HCT116 (cell line): ENCODE measurements around the gene RAB4B. TPM values are rescaled to one million over a fixed set of nuclear protein-coding genes. Genes with fewer than 3 reads are reported as not detected.
A peak's percentile ranks its signal among the peaks of the same experiment; 100 is the strongest.

ENCODE experiments used
- ATAC-seq: fragments of 200-7000 bp; cut with Tn5 transposase; 2 replicates; pipeline ENCODE4 v1.9.1; 2020; ENCODE audit warnings: mild to moderate bottlenecking, moderate library complexity
- BruUV-seq: library from RNA; stranded (reverse); fragments of 400-500 nt; replicated peaks from 2 replicates; lab custom pipeline; 2021; lab: Mats Ljungman, UMichigan
- CTCF ChIA-PET: fragments of 300-600 bp; sonication (Branson Sonifier 250); formaldehyde crosslinking; loops from one replicate; lab custom pipeline; 2021; ENCODE audit warnings: antibody characterized with exemption; lab: Charles Lee
- POLR2A ChIA-PET: fragments of 300-600, 350-600 bp; sonication (Branson Sonifier 250); formaldehyde crosslinking; loops from one replicate; lab custom pipeline; 2021; ENCODE audit warnings: antibody characterized with exemption; lab: Charles Lee
- RAD21 ChIA-PET, 2 experiments: fragments of 300-600 bp; sonication (Branson Sonifier 250); formaldehyde crosslinking; loops; one replicate each; lab custom pipeline; 2023; ENCODE audit warnings: low total read pairs in 2 of 2; ENCODE audit not compliant: uncharacterized antibody in 2 of 2, unreplicated experiment in 2 of 2, low non-redundant PET in 1 of 2; lab: Charles Lee
- DNase-seq: peaks from one replicate; pipeline ENCODE4 v3.0.0-alpha.2; 2010; ENCODE audit warnings: low read depth, low spot score
- H2AFZ ChIP-seq: fragments of 200-600 bp; shearing (Covaris generic), sonication (generic); 2 replicates; pipeline ENCODE4 v1.6.1; 2017; ENCODE audit warnings: low read depth, mixed run types, mixed read lengths, antibody characterized with exemption, low read length; ENCODE audit not compliant: poor library complexity, severe bottlenecking
- H3K27ac ChIP-seq: 2 replicates; pipeline ENCODE4 v1.5.1; 2012; ENCODE audit warnings: low read depth, low read length
- H3K27me3 ChIP-seq: fragments of 200-600 bp; sonication (generic); 2 replicates; pipeline ENCODE4 v1.6.1; 2016; ENCODE audit warnings: mixed run types, low read length, mixed read lengths; ENCODE audit not compliant: insufficient read depth
- H3K36me3 ChIP-seq, 2 experiments: fragments of 200-500 bp in 1 of 2; fragments of 200-600 bp in 1 of 2; sonication (Bioruptor generic) in 1 of 2; sonication (generic) in 1 of 2; 2 replicates each; pipeline versions ENCODE4 v1.5.1 to v1.6.1; 2014 to 2016; ENCODE audit warnings: low read length in 2 of 2, inconsistent platforms in 1 of 2, mixed read lengths in 1 of 2, mixed run types in 1 of 2; ENCODE audit not compliant: insufficient read depth in 2 of 2, control insufficient read depth in 1 of 2
- H3K4me1 ChIP-seq, 2 experiments: fragments of 200-600 bp in 1 of 2; sonication (generic) in 1 of 2; 2 replicates each; pipeline versions ENCODE4 v1.5.1 to v1.6.1; 2012 to 2017; ENCODE audit warnings: low read length in 2 of 2, inconsistent platforms in 1 of 2, mild to moderate bottlenecking in 1 of 2, mixed read lengths in 1 of 2, mixed run types in 1 of 2, moderate library complexity in 1 of 2; ENCODE audit not compliant: insufficient read depth in 2 of 2, control insufficient read depth in 1 of 2
- H3K4me2 ChIP-seq: fragments of 200-600 bp; sonication (generic); 2 replicates; pipeline ENCODE4 v1.6.1; 2017; ENCODE audit warnings: mixed run types, low read length, mixed read lengths
- H3K4me3 ChIP-seq, 2 experiments: fragments of 200-600 bp in 1 of 2; sonication (generic) in 1 of 2; replicated peaks in 1 of 2; 2 replicates each; pipeline ENCODE4 v1.5.1; 2011 to 2016; ENCODE audit warnings: low read length in 2 of 2, control low read depth in 1 of 2, low read depth in 1 of 2, mild to moderate bottlenecking in 1 of 2, mixed read lengths in 1 of 2, mixed run types in 1 of 2
- H3K79me2 ChIP-seq: fragments of 200-600 bp; sonication (generic); 2 replicates; pipeline ENCODE4 v1.6.1; 2017; ENCODE audit warnings: mild to moderate bottlenecking, mixed run types, low read length, moderate library complexity, mixed read lengths; ENCODE audit not compliant: insufficient read depth
- H3K9ac ChIP-seq: fragments of 200-600 bp; sonication (generic); 2 replicates; pipeline ENCODE4 v1.6.1; 2016; ENCODE audit warnings: low read length, mixed read lengths
- H3K9me2 ChIP-seq: fragments of 200-600 bp; sonication (generic), shearing (Covaris generic); 2 replicates; pipeline ENCODE4 v1.6.1; 2017; ENCODE audit warnings: mixed run types, mild to moderate bottlenecking, moderate library complexity; ENCODE audit not compliant: insufficient read depth
- H3K9me3 ChIP-seq, 2 experiments: fragments of 200-500 bp in 1 of 2; fragments of 200-600 bp in 1 of 2; sonication (Bioruptor generic) in 1 of 2; sonication (generic) in 1 of 2; 2 replicates each; pipeline ENCODE4 v1.6.1; 2014 to 2017; ENCODE audit warnings: low read length in 2 of 2, mixed read lengths in 2 of 2, inconsistent platforms in 1 of 2, low read depth in 1 of 2, mild to moderate bottlenecking in 1 of 2, mixed run types in 1 of 2, moderate library complexity in 1 of 2; ENCODE audit not compliant: control insufficient read depth in 1 of 2, insufficient read depth in 1 of 2
- H4K20me1 ChIP-seq: fragments of 200-600 bp; sonication (generic), shearing (Covaris generic); 2 replicates; pipeline ENCODE4 v1.6.1; 2017; ENCODE audit warnings: mixed run types, mild to moderate bottlenecking, moderate library complexity; ENCODE audit not compliant: insufficient read depth
- ATF3 ChIP-seq: IDR thresholded peaks from 2 replicates; pipeline ENCODE4 v1.6.1; 2012
- CBX3 ChIP-seq: IDR thresholded peaks from 2 replicates; pipeline ENCODE4 v1.6.1; 2012; ENCODE audit warnings: low read depth
- EGR1 ChIP-seq: IDR thresholded peaks from 2 replicates; pipeline ENCODE4 v1.6.1; 2012; ENCODE audit warnings: low read depth
- EZH2phosphoT487 ChIP-seq: fragments of 200-600 bp; IDR thresholded peaks from 2 replicates; pipeline ENCODE4 v1.6.1; 2018; ENCODE audit warnings: antibody characterized with exemption, borderline replicate concordance
- FOSL1 ChIP-seq: IDR thresholded peaks from 2 replicates; pipeline ENCODE4 v1.6.1; 2012; ENCODE audit warnings: low read depth
- POLR2A ChIP-seq: IDR thresholded peaks from 2 replicates; pipeline ENCODE4 v1.7.0; 2011; ENCODE audit warnings: borderline replicate concordance; ENCODE audit not compliant: insufficient read depth, insufficient read length; ENCODE audit errors: extremely low read depth
- YY1 ChIP-seq: IDR thresholded peaks from 2 replicates; pipeline ENCODE4 v1.6.1; 2011; ENCODE audit warnings: low read length, low read depth, moderate library complexity, mild to moderate bottlenecking; ENCODE audit not compliant: insufficient replicate concordance; ENCODE audit errors: extremely low read depth
- ZBTB33 ChIP-seq: IDR thresholded peaks from 2 replicates; pipeline ENCODE4 v1.6.1; 2011; ENCODE audit warnings: mild to moderate bottlenecking, low read length, moderate library complexity; ENCODE audit not compliant: insufficient replicate concordance; ENCODE audit errors: extremely low read depth
- ZFX ChIP-seq: fragments of 450-650 bp; IDR thresholded peaks from 2 replicates; pipeline ENCODE4 v1.6.1; 2017
- ZNF274 ChIP-seq: fragments of 200-500 bp; sonication (Bioruptor generic); IDR thresholded peaks from 2 replicates; pipeline ENCODE4 v1.6.1; 2014; ENCODE audit warnings: mild to moderate bottlenecking, low read depth, low read length, inconsistent platforms
- intact Hi-C: fragments of 100-400 bp; cut with micrococcal nuclease; formaldehyde crosslinking; loops from 2 replicates; pipeline ENCODE4 v1.10.0; 2022
- total RNA-seq: library from RNA; stranded (reverse); gene quantifications from one replicate; pipeline ENCODE4 v1.2.1, GENCODE V29; 2021; ENCODE audit not compliant: unreplicated experiment
- TF ChIP-seq, protein P1 (sequence below): IDR thresholded peaks from 2 replicates; pipeline ENCODE4 v1.6.1; 2012; ENCODE audit warnings: low read depth
- TF ChIP-seq, protein P2 (sequence below), 3 experiments: fragments of 200-600 bp in 1 of 3; sonication (generic) in 1 of 3; IDR thresholded peaks in 2 of 3; conservative IDR thresholded peaks in 1 of 3; 2 replicates each; pipeline ENCODE4 v1.5.1; 2012 to 2017; ENCODE audit warnings: low read depth in 2 of 3, low read length in 2 of 3, antibody characterized with exemption in 1 of 3, borderline replicate concordance in 1 of 3, control low read depth in 1 of 3, mild to moderate bottlenecking in 1 of 3, mixed read lengths in 1 of 3, mixed run types in 1 of 3, moderate library complexity in 1 of 3; ENCODE audit not compliant: insufficient read depth in 1 of 3

The RAB4B gene
- total RNA-seq, 1 experiment from 2014 or later = 18.7 TPM

GRCh38 chr19:40802300-40803169, 24.5 kb downstream of the RAB4B start:
- peaks cover 82% of the 10 kb centered on the region for H3K79me2 ChIP-seq
- BruUV-seq = no TSS peak
- 0 out of 2 replicates have a peak overlapping the region, but pooled peaks have one; percentile 7 for H3K4me2 ChIP-seq

More at GRCh38 chr19:40802300-40803169, 24.5 kb downstream of the RAB4B start:
- POLR2A ChIA-PET = no interaction called here
- TF ChIP-seq EZH2phosphoT487 (no peak), POLR2A (no peak), FOSL1 (no peak), YY1 (no peak), ZFX (no peak), ZBTB33 (no peak), CBX3 (no peak), EGR1 (no peak), ZNF274 (no peak), ATF3 (no peak)
- TF ChIP-seq, protein P1, sequence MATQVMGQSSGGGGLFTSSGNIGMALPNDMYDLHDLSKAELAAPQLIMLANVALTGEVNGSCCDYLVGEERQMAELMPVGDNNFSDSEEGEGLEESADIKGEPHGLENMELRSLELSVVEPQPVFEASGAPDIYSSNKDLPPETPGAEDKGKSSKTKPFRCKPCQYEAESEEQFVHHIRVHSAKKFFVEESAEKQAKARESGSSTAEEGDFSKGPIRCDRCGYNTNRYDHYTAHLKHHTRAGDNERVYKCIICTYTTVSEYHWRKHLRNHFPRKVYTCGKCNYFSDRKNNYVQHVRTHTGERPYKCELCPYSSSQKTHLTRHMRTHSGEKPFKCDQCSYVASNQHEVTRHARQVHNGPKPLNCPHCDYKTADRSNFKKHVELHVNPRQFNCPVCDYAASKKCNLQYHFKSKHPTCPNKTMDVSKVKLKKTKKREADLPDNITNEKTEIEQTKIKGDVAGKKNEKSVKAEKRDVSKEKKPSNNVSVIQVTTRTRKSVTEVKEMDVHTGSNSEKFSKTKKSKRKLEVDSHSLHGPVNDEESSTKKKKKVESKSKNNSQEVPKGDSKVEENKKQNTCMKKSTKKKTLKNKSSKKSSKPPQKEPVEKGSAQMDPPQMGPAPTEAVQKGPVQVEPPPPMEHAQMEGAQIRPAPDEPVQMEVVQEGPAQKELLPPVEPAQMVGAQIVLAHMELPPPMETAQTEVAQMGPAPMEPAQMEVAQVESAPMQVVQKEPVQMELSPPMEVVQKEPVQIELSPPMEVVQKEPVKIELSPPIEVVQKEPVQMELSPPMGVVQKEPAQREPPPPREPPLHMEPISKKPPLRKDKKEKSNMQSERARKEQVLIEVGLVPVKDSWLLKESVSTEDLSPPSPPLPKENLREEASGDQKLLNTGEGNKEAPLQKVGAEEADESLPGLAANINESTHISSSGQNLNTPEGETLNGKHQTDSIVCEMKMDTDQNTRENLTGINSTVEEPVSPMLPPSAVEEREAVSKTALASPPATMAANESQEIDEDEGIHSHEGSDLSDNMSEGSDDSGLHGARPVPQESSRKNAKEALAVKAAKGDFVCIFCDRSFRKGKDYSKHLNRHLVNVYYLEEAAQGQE = no peak
- TF ChIP-seq, protein P2, sequence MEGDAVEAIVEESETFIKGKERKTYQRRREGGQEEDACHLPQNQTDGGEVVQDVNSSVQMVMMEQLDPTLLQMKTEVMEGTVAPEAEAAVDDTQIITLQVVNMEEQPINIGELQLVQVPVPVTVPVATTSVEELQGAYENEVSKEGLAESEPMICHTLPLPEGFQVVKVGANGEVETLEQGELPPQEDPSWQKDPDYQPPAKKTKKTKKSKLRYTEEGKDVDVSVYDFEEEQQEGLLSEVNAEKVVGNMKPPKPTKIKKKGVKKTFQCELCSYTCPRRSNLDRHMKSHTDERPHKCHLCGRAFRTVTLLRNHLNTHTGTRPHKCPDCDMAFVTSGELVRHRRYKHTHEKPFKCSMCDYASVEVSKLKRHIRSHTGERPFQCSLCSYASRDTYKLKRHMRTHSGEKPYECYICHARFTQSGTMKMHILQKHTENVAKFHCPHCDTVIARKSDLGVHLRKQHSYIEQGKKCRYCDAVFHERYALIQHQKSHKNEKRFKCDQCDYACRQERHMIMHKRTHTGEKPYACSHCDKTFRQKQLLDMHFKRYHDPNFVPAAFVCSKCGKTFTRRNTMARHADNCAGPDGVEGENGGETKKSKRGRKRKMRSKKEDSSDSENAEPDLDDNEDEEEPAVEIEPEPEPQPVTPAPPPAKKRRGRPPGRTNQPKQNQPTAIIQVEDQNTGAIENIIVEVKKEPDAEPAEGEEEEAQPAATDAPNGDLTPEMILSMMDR (IDR thresholded peaks at IDR 0.05 in 2 of 3, conservative IDR thresholded peaks at IDR 0.05 in 1 of 3; ENCODE audit: borderline replicate concordance in 1 of 3, insufficient read depth in 1 of 3, low read depth in 2 of 3, low read length in 2 of 3) = no peak
- no peaks in the 10 kb centered on the region for H3K9me2 ChIP-seq
- peaks cover 4% of the 10 kb centered on the region; the same call in 1 of the 2 replicates for H4K20me1 ChIP-seq
- intact Hi-C loops = no loop called here
- H3K4me1 ChIP-seq = peaks cover 16 to 67% of the 10 kb centered on the region in 2 experiments
- RAD21 ChIA-PET = no interaction called here
- 0 out of 2 replicates have a peak overlapping the region, but pooled peaks have one; percentile 6 for H3K9ac ChIP-seq
- H3K4me3 ChIP-seq = no peak overlapping the region
- no peak overlapping the region; the same call in 1 of the 2 replicates for H3K27ac ChIP-seq
- H3K27me3 ChIP-seq = no peaks in the 10 kb centered on the region
- CTCF ChIA-PET = no interaction called here
- no peaks in the 10 kb centered on the region for H3K9me3 ChIP-seq
- ATAC-seq = no peak
- H3K36me3 ChIP-seq = peaks cover 10 to 23% of the 10 kb centered on the region in 2 experiments; a peak in 3 of 4 replicates
- no peak for DNase-seq
- H2AFZ ChIP-seq = no peak overlapping the region
